HUES48 (cell line): ENCODE measurements around the gene CHDH.

Experiments used
- H3K27ac ChIP-seq: one replicate; pipeline ENCODE4 v1.7.0; 2013; ENCODE audit warnings: low read depth, low read length, inconsistent platforms
- H3K27me3 ChIP-seq: 2 replicates; pipeline ENCODE4 v1.6.1; 2013; ENCODE audit warnings: mild to moderate bottlenecking, low read length; ENCODE audit not compliant: control insufficient read depth, insufficient read depth
- H3K36me3 ChIP-seq: 2 replicates; pipeline ENCODE4 v1.6.1; 2013; ENCODE audit warnings: low read length; ENCODE audit not compliant: control insufficient read depth, insufficient read depth
- H3K4me1 ChIP-seq: 2 replicates; pipeline ENCODE4 v1.6.1; 2013; ENCODE audit warnings: mild to moderate bottlenecking, low read length; ENCODE audit not compliant: control insufficient read depth, insufficient read depth
- H3K4me3 ChIP-seq: 2 replicates; pipeline ENCODE4 v1.5.1; 2013; ENCODE audit warnings: mild to moderate bottlenecking, low read depth, low read length
- H3K9ac ChIP-seq: 2 replicates; pipeline ENCODE4 v1.6.1; 2013; ENCODE audit warnings: mild to moderate bottlenecking, low read depth, low read length, moderate library complexity
- H3K9me3 ChIP-seq: 2 replicates; pipeline ENCODE4 v1.6.1; 2013; ENCODE audit warnings: low read length; ENCODE audit not compliant: control insufficient read depth, insufficient read depth

Gene CHDH

GRCh38 chr3:53805463-53806159 is 40.6 kb downstream of the CHDH start:
- Histone ChIP-seq H3K27me3 (no peaks in the 10 kb centered on the region), H3K9ac (no peak overlapping the region), H3K27ac (no peak overlapping the region), H3K36me3 (no peaks in the 10 kb centered on the region), H3K4me1 (0 out of 2 replicates have a peak, but pooled peaks cover 3% of the 10 kb centered on the region), H3K4me3 (no peak overlapping the region), H3K9me3 (no peaks in the 10 kb centered on the region)

DNA sequence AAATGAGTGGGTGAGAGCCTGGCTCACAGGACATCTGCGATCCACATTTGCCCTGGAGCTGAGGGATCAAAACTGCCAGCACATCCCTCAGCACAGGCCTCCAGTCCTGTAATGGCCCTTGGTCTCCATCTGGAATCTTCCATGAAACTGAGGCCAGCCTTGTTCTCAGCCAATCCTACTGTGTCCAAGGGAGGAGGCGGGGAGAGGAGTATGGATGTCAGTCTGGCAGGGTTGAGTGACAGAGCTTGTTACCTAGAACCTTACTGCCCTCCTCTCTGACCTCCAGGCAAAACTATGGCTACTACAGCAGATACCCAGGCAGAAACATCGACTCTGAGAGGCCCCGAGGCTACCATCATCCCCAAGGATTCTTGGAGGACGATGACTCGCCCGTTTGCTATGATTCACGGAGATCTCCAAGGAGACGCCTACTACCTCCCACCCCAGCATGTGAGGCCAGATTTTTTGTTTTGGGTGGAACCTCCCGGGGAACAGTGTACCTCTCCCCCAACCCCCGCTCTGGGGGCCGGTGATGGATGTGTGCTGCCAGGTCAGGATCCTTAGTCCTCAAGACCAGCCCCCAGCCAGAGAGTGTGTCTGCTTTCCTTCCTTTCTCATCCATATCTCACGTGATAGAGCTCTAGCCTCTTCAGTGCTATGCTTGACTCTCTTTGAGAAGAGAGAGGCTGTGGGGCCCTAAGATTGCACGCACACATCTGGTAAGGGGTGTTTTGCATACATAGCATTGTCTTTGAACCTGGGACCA is 41.3 kb downstream of the CHDH start:
- Histone ChIP-seq H3K9ac (no peak overlapping the region), H3K36me3 (no peaks in the 10 kb centered on the region), H3K9me3 (no peaks in the 10 kb centered on the region), H3K27ac (no peak overlapping the region), H3K4me3 (no peak overlapping the region), H3K27me3 (no peaks in the 10 kb centered on the region), H3K4me1 (0 out of 2 replicates have a peak, but pooled peaks cover 3% of the 10 kb centered on the region)

GRCh38 chr3:53803816-53804695 is 42.2 kb downstream of the CHDH start:
- Histone ChIP-seq H3K9me3 (no peaks in the 10 kb centered on the region), H3K36me3 (no peaks in the 10 kb centered on the region), H3K4me1 (0 out of 2 replicates have a peak, but pooled peaks cover 3% of the 10 kb centered on the region), H3K27me3 (no peaks in the 10 kb centered on the region), H3K9ac (no peak overlapping the region), H3K27ac (no peak overlapping the region), H3K4me3 (no peak overlapping the region)

DNA sequence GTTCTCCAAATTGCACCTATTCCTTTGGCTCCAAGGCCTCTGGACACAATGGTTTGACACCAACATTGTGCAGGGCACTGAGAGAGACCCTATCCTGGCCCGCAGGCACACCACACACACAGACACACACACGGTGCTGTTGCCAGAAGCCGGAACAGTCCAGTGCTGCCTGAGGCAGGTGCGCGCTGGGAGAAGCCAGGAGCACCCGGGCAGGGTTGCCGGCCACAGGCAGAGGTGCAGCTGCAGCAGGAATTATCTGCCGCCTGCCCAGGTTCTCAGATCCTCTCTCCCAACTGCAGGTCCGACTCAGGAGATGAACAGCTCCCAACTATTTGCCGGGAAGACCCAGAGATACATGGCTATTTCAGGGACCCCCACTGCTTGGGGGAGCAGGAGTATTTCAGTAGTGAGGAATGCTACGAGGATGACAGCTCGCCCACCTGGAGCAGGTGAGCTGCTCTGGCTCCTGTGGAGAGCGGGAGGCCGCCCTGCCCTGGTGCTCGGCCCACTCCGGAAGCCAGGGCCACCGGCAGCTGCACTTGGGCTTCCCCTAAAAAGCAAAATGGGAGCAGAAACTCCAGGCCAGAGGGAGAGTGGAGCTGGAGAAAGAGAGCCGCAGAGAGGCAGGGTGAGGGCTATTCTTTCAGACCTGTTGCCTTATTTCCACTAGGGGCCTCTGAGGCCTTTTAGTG is 42.9 kb downstream of the CHDH start:
- no peaks in the 10 kb centered on the region for H3K36me3 ChIP-seq
- no peaks in the 10 kb centered on the region for H3K9me3 ChIP-seq
- no peak overlapping the region for H3K27ac ChIP-seq
- no peak overlapping the region for H3K4me3 ChIP-seq
- no peaks in the 10 kb centered on the region for H3K27me3 ChIP-seq
- no peak overlapping the region for H3K9ac ChIP-seq
- H3K4me1 ChIP-seq, result 0 out of 2 replicates have a peak, but pooled peaks cover 3% of the 10 kb centered on the region

DNA sequence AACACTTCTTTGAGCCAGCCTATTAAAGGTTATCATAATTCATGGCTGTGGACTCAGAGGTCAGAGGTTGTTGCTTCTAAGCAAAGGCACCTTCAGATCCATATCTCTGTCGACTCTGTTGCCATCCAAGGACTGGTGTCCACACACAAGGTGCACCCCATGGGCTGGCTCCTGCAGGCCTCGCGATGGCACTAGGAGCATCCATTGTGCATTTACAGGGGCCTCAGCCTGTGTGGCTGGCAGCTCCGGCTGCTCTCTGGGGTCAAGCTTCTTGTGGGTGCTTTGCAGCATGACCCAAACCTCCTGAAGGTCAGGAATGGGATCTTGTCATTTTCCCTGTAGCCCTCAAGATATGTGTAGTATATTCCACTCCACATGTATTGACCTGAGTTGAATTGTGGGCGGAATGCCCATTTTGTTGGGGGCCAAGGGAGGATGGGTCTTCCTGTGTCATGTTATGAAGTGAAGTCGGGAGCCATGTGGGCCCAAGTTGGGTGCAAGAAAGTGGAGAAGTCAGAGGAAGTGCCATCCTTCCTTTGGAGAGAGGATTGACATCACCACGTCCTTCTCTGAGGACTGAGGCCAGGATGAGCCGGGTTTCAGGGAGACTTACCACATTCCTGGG is 43.9 kb downstream of the CHDH start:
- 0 out of 2 replicates have a peak, but pooled peaks cover 3% of the 10 kb centered on the region for H3K4me1 ChIP-seq
- no peaks in the 10 kb centered on the region for H3K27me3 ChIP-seq

DNA sequence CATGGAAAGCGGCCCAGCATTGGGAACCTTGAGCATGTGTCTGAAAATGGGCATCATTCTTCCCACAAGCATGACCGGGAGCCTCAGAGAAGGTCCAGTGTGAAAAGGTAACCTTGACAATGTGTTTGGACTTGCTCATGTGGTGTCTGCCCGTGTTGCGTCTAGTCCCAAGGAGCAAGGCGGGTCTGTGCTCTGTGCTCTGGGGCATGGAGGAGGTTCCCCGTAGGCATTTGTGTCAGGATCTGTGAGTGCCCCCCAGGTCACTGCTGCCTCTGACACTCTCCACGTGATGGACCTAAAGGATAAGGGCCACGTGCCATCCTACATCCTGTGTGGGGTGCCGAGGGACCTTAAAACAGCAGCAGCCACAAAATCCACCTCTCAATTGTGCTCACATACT is 44.9 kb downstream of the CHDH start:
- 0 out of 2 replicates have a peak, but pooled peaks cover 3% of the 10 kb centered on the region for H3K4me1 ChIP-seq
- H3K9me3 ChIP-seq, result no peaks in the 10 kb centered on the region
- H3K27ac ChIP-seq, result no peak overlapping the region
- H3K4me3 ChIP-seq, result no peak overlapping the region
- no peaks in the 10 kb centered on the region for H3K27me3 ChIP-seq
- H3K9ac ChIP-seq, result no peak overlapping the region
- H3K36me3 ChIP-seq, result no peaks in the 10 kb centered on the region

More for the DNA sequence above, 43.9 kb downstream of the CHDH start:
- Histone ChIP-seq H3K4me3 (no peak overlapping the region), H3K27ac (no peak overlapping the region), H3K9ac (no peak overlapping the region), H3K9me3 (no peaks in the 10 kb centered on the region), H3K36me3 (no peaks in the 10 kb centered on the region)

- no peak overlapping the region for H3K27ac ChIP-seq
- no peak overlapping the region for H3K4me3 ChIP-seq
- no peaks in the 10 kb centered on the region for H3K27me3 ChIP-seq
These were observed 45.9 kb downstream of the CHDH start for GRCh38 chr3:53800041-53800906.

DNA sequence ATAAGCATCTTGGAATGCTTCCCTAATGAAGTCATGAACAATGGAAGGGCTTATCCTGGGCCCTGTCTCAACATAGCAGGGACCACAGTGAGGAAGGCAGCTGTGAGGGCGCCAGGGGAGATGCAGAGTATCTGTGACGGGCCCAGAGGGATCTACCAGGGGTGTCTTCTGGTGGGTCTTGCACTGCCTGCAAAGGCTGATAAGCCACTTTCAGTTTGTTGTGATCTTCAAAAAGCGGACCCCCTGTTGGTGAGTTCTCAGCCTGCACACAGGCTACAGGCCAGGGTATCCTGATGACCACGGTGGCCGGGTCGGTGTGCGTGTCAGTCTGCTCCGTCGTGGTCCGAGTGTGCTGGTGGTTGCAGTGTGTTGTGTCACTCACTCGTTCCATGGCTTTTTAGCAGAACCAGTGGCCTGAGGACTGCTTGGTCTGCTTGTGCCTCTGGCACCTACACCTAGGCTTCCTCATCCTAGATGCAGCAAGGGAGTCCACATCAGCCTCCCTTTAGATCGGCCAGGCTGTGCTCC is 46.8 kb downstream of the CHDH start:
- Histone ChIP-seq H3K36me3 (no peaks in the 10 kb centered on the region), H3K9me3 (no peaks in the 10 kb centered on the region), H3K4me1 (no peaks in the 10 kb centered on the region; the same call in 1 of the 2 replicates), H3K9ac (no peak overlapping the region), H3K27ac (no peak overlapping the region), H3K4me3 (no peak overlapping the region), H3K27me3 (no peaks in the 10 kb centered on the region)

More at GRCh38 chr3:53800041-53800906, 45.9 kb downstream of the CHDH start:
- H3K9me3 ChIP-seq, result no peaks in the 10 kb centered on the region
- H3K36me3 ChIP-seq, result no peaks in the 10 kb centered on the region
- H3K9ac ChIP-seq, result no peak overlapping the region
- 0 out of 2 replicates have a peak, but pooled peaks cover 3% of the 10 kb centered on the region for H3K4me1 ChIP-seq

DNA sequence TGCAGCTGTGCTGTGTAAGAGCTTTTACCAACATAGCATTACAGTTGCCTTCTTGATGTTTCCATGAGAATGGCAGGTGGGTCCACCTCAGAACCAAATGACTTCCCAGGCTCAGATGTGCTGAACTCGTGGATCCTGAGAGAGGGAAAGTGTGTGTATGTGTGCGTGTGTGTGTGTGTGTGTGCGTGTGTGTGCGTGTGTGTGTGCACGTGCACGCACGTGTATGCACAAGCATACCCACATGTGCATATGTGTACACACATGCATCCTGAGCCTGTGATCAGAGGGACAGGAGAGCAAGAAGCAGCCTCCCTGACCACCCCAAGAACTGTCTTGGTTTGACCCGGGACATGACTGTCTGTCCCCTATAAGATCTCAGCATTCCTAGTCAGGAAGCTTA is 48.1 kb downstream of the CHDH start:
- no peaks in the 10 kb centered on the region for H3K27me3 ChIP-seq

More for the DNA sequence above, 48.1 kb downstream of the CHDH start:
- no peaks in the 10 kb centered on the region for H3K36me3 ChIP-seq
- H3K9ac ChIP-seq, result no peak overlapping the region
- no peaks in the 10 kb centered on the region; the same call in 1 of the 2 replicates for H3K4me1 ChIP-seq
- no peaks in the 10 kb centered on the region for H3K9me3 ChIP-seq
- H3K4me3 ChIP-seq, result no peak overlapping the region
- H3K27ac ChIP-seq, result no peak overlapping the region
